GM12873 (cell line): ENCODE data around the gene TBL1X.

Experiments
- CTCF ChIP-seq: IDR thresholded peaks from 2 replicates; pipeline ENCODE4 v1.5.1; 2012; ENCODE audit warnings: low read depth, mild to moderate bottlenecking, moderate library complexity, low read length, control low read depth; ENCODE audit not compliant: insufficient read depth; ENCODE audit errors: missing control alignments

Gene TBL1X

DNA sequence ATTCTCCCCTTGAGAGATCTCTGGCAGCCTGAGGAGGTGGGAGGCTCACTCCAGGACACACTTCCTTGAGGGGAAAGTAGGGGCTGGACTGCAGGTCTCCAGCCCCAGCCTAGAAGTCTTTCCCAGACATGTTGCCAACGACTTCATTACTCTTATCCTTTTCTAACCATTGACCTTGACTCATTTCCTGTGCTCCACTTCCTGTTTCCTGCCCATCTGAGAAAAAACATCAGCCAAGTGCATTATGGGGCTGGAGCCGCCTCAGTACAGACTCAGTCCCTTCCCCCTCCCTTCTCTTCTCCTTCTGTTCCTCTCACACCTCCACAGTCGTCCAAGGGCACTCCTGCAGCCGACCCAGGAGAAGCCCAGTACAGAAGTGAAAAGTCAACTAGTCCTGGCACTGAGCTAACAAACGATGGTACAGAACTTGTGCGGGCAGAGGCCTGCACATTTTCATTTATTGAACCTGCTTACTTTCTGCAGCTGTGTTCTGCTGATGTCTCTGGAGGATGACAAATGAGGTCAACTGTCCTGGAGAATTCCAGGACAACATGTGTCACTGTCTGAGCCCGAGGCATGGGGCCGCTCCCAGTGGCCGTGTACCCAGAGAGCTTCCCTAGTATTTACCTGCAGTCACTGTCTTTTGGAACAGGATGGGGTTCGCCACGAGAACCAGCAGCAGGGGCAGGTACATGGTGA lies 280.7 kb downstream of the TBL1X start:
- TF ChIP-seq CTCF, result no peak

- no peak for TF ChIP-seq CTCF
Observed at GRCh38 chrX:9746148-9746888, 281.5 kb downstream of the TBL1X start.

DNA sequence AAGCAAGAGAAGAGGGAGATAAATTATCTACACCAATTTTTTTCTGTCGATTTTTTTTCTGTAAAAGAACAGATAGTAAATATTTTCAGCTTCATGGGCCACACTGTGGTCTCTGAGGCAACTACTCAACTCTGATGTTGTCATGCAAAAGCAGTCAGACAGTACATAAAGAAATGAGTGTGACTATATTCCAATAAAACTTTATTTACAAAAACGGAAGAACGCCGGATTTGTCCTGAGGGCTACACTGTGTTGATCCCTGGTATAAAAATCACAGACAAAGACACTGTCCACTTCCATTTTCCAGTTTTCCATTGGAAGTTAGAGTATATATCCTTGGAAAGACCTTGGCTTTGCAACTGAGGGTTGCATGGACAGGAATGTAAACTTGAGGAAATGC lies 282.8 kb downstream of the TBL1X start:
- TF ChIP-seq CTCF, result no peak

- TF ChIP-seq CTCF, result no peak
Observed at GRCh38 chrX:9749146-9749692, 284.4 kb downstream of the TBL1X start.

- no peak for TF ChIP-seq CTCF
Observed at GRCh38 chrX:9757366-9757765, 292.5 kb downstream of the TBL1X start.

DNA sequence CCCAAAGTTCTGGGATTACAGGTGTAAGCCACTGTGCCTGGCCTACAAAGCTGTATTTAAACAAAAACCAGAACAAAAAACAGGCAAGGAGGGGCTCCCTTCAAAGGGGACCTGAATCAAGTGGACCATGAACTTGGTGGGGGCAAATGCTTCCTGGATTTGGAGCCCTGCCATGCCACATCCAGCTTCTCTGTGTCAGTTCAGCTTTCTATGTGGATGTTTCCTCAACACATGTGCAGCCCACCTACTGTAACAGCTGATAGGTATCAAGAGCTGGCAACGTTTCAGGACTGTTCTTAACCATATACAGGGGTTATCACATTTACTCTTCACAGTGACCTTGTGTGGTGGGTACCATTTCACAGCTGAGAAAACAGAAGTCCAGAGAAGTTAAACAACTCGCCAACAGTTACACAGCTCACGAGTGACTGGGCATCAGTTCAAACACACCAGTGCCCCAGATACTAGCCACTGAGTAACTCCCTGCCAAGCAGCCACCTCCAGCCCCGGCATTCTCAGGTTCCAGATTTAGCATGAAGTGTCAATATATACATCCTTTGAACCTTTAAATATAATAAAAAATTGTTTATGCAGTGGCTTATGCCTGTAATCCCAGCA lies 293.3 kb downstream of the TBL1X start:
- TF ChIP-seq CTCF, result no peak

GRCh38 chrX:9759337-9759736 lies 294.5 kb downstream of the TBL1X start:
- no peak for TF ChIP-seq CTCF
